NCI-H1048 (cell line): ENCODE results near the gene MARVELD2.
"Not testable (repeated sequence)": the region's sequence is repeated elsewhere in the genome, so short reads cannot be mapped to it uniquely, and the experiment has no call there.

Experiments used
- DNase-seq: peaks from one replicate; lab custom pipeline; 2025; lab: John Stamatoyannopoulos, UW

Gene MARVELD2

GRCh38 chr5:69414885-69415583, at the start of gene MARVELD2:
Gene MARVELD2, plus strand, starts transcription at chr5:69415116. Its CDS starts 4,270 bp downstream, at chr5:69419386.
- DNase-seq = peak; percentile 85

DNA sequence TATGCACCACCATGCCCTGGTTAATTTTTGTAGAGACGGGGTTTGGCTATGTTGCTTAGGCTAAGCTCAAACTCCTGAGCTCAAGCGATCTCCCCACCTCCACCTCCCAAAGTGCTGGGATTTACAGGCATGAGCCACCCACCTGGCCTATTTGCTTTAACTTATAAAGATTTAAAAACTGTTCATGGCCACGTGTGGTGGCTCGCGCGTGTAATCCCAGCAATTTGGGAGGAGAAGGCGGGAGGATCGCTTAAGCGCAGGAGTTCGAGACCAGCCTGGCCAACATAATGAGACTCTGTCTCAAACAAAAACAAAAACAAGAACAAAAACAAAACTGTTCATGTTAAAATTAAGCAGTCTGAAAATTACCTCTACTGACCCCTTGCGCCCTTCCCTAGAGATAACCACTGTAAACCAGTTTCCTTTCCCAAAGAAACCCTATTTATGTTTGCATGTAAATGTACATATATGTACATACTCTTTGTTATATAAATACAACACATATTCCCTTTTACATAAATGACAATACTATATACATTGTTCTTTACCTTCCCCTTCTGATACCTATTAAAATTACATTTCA, 47.1 kb upstream of the MARVELD2 start:
- no peak for DNase-seq

GRCh38 chr5:69368458-69369339, 46.2 kb upstream of the MARVELD2 start:
- no peak for DNase-seq

DNA sequence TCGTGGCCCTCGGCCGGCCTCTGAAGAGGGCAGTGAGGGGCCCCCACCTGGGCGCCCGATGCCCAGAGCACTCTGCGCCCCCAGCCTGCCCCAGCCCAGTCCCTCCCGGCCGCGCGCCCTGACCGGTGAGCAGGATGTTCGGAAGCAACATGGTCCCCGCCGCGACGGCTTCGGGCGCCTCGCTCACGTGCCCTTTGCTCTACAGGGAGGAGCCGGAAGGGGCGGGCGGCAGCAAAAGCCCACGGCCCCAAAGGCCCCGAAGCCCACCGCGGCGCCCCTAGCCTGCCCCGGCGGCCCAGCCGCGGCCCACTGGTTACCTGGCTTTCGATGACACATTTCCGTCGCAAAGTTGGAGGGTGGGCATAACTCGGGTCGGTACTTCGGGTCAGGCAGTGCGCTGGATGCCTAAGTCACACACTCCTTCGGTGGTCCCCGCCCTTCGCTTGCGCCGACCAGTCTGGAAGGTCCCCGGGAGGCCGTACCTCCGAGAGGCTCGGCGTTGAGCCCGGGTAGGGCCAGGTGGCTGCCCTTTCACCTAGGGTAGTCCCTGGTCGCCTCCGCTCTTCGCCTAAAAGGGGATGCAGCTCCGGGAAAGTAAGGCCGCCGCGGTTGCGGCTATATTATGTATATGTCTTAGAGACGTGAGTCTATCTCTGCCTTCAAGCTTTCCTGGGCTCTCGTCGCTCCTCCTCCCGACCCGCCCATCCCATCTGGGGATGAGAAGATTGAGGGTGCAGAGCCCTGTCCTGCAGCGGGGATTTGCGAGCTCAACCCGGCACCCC, 45.4 kb upstream of the MARVELD2 start, which contains the start of the genes AK6, RAD17 and TAF9:
AK6 (minus strand) TSS at position 181 of the 782 bp plus-strand sequence; CDS start at position 151, 30 bp downstream.
RAD17 (plus strand) TSS at position 479 of the 782 bp plus-strand sequence. CDS start 2,391 bp downstream, outside the sequence.
TAF9 (minus strand) TSS at position 181 of the 782 bp plus-strand sequence. CDS start 3,783 bp downstream, outside the sequence.
- DNase-seq = peak; percentile 72

DNA sequence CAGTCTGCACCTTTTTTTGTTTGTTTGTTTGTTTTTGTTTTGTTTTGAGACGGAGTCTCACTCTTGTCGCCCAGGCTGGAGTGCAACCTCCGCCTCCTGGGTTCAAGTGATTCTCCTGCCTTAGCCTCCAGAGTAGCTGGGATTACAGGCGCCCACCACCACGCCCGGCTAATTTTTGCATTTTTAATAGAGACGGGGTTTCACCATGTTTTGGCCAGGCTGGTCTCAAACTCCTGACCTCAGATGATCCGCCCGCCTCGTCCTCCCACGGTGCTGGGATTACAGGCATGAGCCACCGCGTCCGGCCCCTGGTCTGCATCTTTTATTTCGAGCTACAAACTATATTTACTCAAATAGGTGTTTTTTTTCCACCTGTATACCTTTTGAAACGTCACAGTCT, 44.6 kb upstream of the MARVELD2 start:
- DNase-seq = not testable (repeated sequence)

GRCh38 chr5:69372394-69372793, 42.5 kb upstream of the MARVELD2 start:
- no peak for DNase-seq

- no peak for DNase-seq
Measured at GRCh38 chr5:69374911-69375446, 39.9 kb upstream of the MARVELD2 start.

- no peak for DNase-seq
Measured at GRCh38 chr5:69378376-69378775, 36.5 kb upstream of the MARVELD2 start.

DNA sequence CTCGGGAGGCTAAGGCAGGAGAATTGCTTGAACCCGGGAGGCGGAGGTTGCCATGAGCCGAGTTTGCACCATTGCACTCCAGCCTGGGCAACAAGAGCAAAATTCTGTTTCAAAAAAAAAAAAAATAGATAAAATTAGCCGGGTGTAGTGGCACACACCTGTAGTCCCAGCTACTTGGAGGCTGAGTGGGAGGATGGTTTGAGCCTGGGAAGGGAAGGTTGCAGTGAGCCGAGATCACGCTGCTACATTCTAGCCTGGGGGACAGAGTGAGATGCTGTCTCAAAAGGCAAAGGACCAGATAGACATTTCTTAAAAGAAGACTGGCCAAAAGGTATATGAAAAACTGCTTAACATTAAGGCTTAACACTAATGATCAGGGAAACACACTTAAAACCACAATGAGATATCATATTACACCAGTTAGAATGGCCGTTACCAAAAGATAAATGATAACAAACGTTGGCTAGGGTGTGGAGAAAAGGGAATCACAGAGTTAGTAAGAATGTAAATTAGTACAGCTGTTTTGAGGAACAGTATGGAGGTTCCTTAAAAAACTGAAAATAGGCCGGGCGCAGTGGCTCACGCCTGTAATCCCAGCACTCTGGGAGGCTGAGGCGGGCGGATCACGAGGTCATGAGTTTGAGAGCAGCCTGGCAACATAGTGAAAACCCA, 10.1 kb upstream of the MARVELD2 start:
- DNase-seq = no peak

GRCh38 chr5:69415584-69415958, 655 bp downstream of the MARVELD2 start:
- no peak for DNase-seq

DNA sequence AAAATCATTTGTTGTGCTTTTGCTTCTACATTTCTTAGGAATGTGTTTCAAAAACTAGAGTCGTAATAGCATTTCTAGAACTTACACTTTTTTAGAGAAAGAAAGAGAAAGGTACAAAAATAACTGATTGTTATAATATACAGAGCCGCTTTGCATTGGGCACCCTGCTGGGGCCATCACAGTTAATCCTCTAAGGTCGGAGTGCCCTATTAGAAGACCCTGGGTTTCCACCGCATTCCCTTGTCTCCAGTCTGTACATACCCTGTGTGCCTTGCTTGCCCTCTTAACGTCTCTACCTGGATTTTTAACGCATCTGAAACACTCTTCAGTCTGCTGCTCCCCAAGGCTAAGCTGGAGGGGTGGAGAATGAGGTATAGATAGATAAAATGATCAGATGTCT, 1.3 kb downstream of the MARVELD2 start:
- no peak for DNase-seq

GRCh38 chr5:69416699-69417098, 1.8 kb downstream of the MARVELD2 start:
- no peak for DNase-seq

- DNase-seq = no peak
Measured at GRCh38 chr5:69418554-69418953, 3.6 kb downstream of the MARVELD2 start.

DNA sequence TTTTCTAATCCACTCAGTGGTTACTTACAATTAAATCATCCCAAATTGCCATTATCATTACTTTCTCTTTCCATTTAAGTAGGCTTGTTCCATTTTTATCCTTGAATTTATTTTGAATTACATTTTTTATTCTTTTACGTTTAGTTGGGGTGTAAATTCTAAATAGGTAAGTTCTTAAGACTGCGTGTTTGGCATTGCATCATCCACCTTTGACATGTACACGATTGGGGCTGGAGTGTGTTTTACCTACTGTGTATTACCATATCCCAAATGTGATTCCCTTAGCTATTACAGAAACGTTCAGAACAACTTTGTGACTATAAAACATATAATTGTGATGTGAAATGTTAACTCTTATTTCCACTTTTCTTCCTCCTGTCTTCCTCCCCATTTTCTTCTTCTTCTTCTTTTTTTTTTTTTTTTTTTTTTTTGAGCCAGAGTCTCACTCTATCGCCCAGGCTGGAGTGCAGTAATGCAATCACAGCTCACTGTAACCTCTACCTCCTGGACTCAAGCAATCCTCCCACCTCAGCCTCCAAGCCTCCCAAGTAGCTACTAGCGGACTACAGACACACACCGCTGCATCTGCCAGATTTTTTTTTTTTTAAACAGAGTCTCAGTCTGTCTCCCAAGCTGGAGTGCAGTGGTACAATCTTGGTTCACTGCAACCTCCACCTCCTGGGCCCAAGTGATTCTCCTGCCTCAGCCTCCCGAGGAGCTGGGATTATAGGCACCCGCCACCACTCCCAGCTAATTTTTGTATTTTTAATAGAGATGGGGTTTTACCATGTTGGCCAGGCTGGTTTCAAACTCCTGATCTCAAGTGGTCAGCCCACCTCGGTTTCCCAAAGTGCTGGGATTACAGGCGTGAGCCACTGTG, 16.7 kb downstream of the MARVELD2 start:
- DNase-seq = no peak

GRCh38 chr5:69432412-69433206, 17.7 kb downstream of the MARVELD2 start:
- DNase-seq = no peak

GRCh38 chr5:69435276-69435884, 20.5 kb downstream of the MARVELD2 start:
- DNase-seq = not testable (repeated sequence)

DNA sequence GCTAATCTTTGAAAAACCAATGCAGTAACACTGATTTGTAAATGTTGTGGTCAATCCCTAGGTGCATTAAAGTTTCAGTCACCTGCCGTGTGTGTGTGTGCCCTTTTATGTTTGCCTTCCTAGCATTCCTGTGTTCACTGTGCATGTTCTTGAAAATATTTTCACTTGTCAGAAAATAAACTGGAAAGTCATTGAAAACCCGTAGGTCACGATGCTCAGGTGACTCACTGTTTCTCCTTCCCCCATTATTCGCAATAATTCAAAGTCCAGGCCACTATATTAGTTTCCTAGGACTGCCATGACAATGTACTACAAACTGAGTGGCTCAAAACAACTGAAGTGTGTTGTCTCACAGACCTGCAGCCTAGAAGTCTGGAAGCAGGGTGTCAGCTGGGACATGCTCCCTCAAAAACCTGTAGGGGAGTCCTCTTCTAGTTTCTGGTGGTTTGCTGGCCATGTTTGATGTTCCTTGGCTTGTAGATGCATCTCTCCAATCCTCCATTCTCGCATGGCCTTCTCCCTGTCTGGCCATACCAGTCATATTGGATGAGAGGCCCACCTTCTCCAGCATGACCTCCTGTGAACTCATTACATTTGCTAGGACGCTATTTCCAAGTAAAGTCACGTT, 29.3 kb downstream of the MARVELD2 start:
- no peak for DNase-seq

- DNase-seq = no peak
Measured at GRCh38 chr5:69449511-69449910, 34.6 kb downstream of the MARVELD2 start.
